ENCODE measurements around the gene NR0B2. TPM values are rescaled to one million over a fixed set of nuclear protein-coding genes. Genes with fewer than 3 reads are reported as not detected.

NR0B2 gene
- total RNA-seq, 1 donor from 2014 or later = not detected

- no peak overlapping the region for H3K27ac ChIP-seq (ENCODE audit: low read depth, low read length)
- H3K4me2 ChIP-seq (ENCODE audit: low read length) = no peak overlapping the region
- FAIRE-seq (no peak), DNase-seq (ENCODE audit: low read depth) (no peak)
- TF ChIP-seq EZH2 (IDR thresholded peaks at IDR 0.05; ENCODE audit: insufficient read depth, low read length) = no peak
- TF ChIP-seq, protein P1, sequence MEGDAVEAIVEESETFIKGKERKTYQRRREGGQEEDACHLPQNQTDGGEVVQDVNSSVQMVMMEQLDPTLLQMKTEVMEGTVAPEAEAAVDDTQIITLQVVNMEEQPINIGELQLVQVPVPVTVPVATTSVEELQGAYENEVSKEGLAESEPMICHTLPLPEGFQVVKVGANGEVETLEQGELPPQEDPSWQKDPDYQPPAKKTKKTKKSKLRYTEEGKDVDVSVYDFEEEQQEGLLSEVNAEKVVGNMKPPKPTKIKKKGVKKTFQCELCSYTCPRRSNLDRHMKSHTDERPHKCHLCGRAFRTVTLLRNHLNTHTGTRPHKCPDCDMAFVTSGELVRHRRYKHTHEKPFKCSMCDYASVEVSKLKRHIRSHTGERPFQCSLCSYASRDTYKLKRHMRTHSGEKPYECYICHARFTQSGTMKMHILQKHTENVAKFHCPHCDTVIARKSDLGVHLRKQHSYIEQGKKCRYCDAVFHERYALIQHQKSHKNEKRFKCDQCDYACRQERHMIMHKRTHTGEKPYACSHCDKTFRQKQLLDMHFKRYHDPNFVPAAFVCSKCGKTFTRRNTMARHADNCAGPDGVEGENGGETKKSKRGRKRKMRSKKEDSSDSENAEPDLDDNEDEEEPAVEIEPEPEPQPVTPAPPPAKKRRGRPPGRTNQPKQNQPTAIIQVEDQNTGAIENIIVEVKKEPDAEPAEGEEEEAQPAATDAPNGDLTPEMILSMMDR (IDR thresholded peaks at IDR 0.05; ENCODE audit: insufficient read depth, low read depth, low read length) = no peak
- H3K4me1 ChIP-seq (ENCODE audit: insufficient read depth, low read length) = no peaks in the 10 kb centered on the region
- no peak overlapping the region for H3K4me3 Mint-ChIP-seq (ENCODE audit: unreplicated experiment)
- H3K4me1 Mint-ChIP-seq (ENCODE audit: low read depth, unreplicated experiment) = peaks cover 2% of the 10 kb centered on the region
- H3K36me3 Mint-ChIP-seq (ENCODE audit: low read depth, unreplicated experiment) = peaks cover 20% of the 10 kb centered on the region
- peaks cover 7% of the 10 kb centered on the region for H3K9me3 Mint-ChIP-seq (ENCODE audit: unreplicated experiment)
- no peak overlapping the region for H3K4me3 ChIP-seq (ENCODE audit: insufficient read depth, low read depth, low read length)
- no peak overlapping the region for H2AFZ ChIP-seq (ENCODE audit: low read depth, low read length)
- H3K27me3 ChIP-seq (ENCODE audit: insufficient read depth, low read length) = no peaks in the 10 kb centered on the region
- H3K9ac ChIP-seq (ENCODE audit: low read length) = no peak overlapping the region
- no peaks in the 10 kb centered on the region for H3K27me3 Mint-ChIP-seq (ENCODE audit: low read depth, unreplicated experiment)
- no peaks in the 10 kb centered on the region for H3K9me3 ChIP-seq (ENCODE audit: insufficient read depth, low read depth, low read length)
- no peak overlapping the region for H3K27ac Mint-ChIP-seq (ENCODE audit: unreplicated experiment)
- H4K20me1 ChIP-seq (ENCODE audit: insufficient read depth, low read length) = no peaks in the 10 kb centered on the region
- no peaks in the 10 kb centered on the region for H3K79me2 ChIP-seq (ENCODE audit: insufficient read depth, low read length)
- peaks cover 2% of the 10 kb centered on the region for H3K36me3 ChIP-seq (ENCODE audit: insufficient read depth, low read length)
Observed at GRCh38 chr1:26951821-26952497, 38.2 kb upstream of the NR0B2 start.

- DNase-seq (ENCODE audit: low read depth) = no peak
- TF ChIP-seq EZH2 (IDR thresholded peaks at IDR 0.05; ENCODE audit: insufficient read depth, low read length) = no peak
- Histone ChIP-seq H3K9ac (ENCODE audit: low read length) (no peak overlapping the region), H3K4me3 (ENCODE audit: insufficient read depth, low read depth, low read length) (no peak overlapping the region), H2AFZ (ENCODE audit: low read depth, low read length) (no peak overlapping the region), H3K27ac (ENCODE audit: low read depth, low read length) (no peak overlapping the region), H3K79me2 (ENCODE audit: insufficient read depth, low read length) (no peaks in the 10 kb centered on the region), H3K4me1 (ENCODE audit: insufficient read depth, low read length) (no peaks in the 10 kb centered on the region), H4K20me1 (ENCODE audit: insufficient read depth, low read length) (no peaks in the 10 kb centered on the region), H3K27me3 (ENCODE audit: insufficient read depth, low read length) (no peaks in the 10 kb centered on the region), H3K4me2 (ENCODE audit: low read length) (no peak overlapping the region), H3K36me3 (ENCODE audit: insufficient read depth, low read length) (peaks cover 4% of the 10 kb centered on the region), H3K9me3 (ENCODE audit: insufficient read depth, low read depth, low read length) (no peaks in the 10 kb centered on the region)
- peaks cover 2% of the 10 kb centered on the region for H3K4me1 Mint-ChIP-seq (ENCODE audit: low read depth, unreplicated experiment)
- peaks cover 21% of the 10 kb centered on the region for H3K36me3 Mint-ChIP-seq (ENCODE audit: low read depth, unreplicated experiment)
- no peak for FAIRE-seq
- peaks cover 5% of the 10 kb centered on the region for H3K9me3 Mint-ChIP-seq (ENCODE audit: unreplicated experiment)
- H3K27ac Mint-ChIP-seq (ENCODE audit: unreplicated experiment) = no peak overlapping the region
- no peak overlapping the region for H3K4me3 Mint-ChIP-seq (ENCODE audit: unreplicated experiment)
- no peaks in the 10 kb centered on the region for H3K27me3 Mint-ChIP-seq (ENCODE audit: low read depth, unreplicated experiment)
Observed at GRCh38 chr1:26951216-26951615, 37.4 kb upstream of the NR0B2 start.

GRCh38 chr1:26950602-26951001 is 36.8 kb upstream of the NR0B2 start:
- Histone ChIP-seq H2AFZ (ENCODE audit: low read depth, low read length) (no peak overlapping the region), H3K27me3 (ENCODE audit: insufficient read depth, low read length) (no peaks in the 10 kb centered on the region), H3K27ac (ENCODE audit: low read depth, low read length) (no peak overlapping the region), H3K9me3 (ENCODE audit: insufficient read depth, low read depth, low read length) (no peaks in the 10 kb centered on the region), H3K4me2 (ENCODE audit: low read length) (no peak overlapping the region), H3K9ac (ENCODE audit: low read length) (no peak overlapping the region), H4K20me1 (ENCODE audit: insufficient read depth, low read length) (no peaks in the 10 kb centered on the region), H3K4me3 (ENCODE audit: insufficient read depth, low read depth, low read length) (no peak overlapping the region), H3K79me2 (ENCODE audit: insufficient read depth, low read length) (no peaks in the 10 kb centered on the region), H3K36me3 (ENCODE audit: insufficient read depth, low read length) (peaks cover 8% of the 10 kb centered on the region), H3K4me1 (ENCODE audit: insufficient read depth, low read length) (no peaks in the 10 kb centered on the region)
- H3K27me3 Mint-ChIP-seq (ENCODE audit: low read depth, unreplicated experiment) = no peaks in the 10 kb centered on the region
- peaks cover 2% of the 10 kb centered on the region for H3K9me3 Mint-ChIP-seq (ENCODE audit: unreplicated experiment)
- TF ChIP-seq EZH2 (IDR thresholded peaks at IDR 0.05; ENCODE audit: insufficient read depth, low read length) = no peak
- TF ChIP-seq, protein P1 (IDR thresholded peaks at IDR 0.05; ENCODE audit: insufficient read depth, low read depth, low read length) = no peak
- H3K36me3 Mint-ChIP-seq (ENCODE audit: low read depth, unreplicated experiment) = peaks cover 22% of the 10 kb centered on the region
- H3K4me3 Mint-ChIP-seq (ENCODE audit: unreplicated experiment) = no peak overlapping the region
- FAIRE-seq = no peak
- DNase-seq (ENCODE audit: low read depth) = no peak
- H3K27ac Mint-ChIP-seq (ENCODE audit: unreplicated experiment) = no peak overlapping the region
- peaks cover 2% of the 10 kb centered on the region for H3K4me1 Mint-ChIP-seq (ENCODE audit: low read depth, unreplicated experiment)

All from astrocyte (in vitro differentiated cells and primary cell).